Measurements from ENCODE around the gene PARPBP. TPM values are rescaled to one million over a fixed set of nuclear protein-coding genes. Genes with fewer than 3 reads are reported as not detected.
"Not testable (repeated sequence)": the region's sequence is repeated elsewhere in the genome, so short reads cannot be mapped to it uniquely, and the experiment has no call there.

The PARPBP gene
- total RNA-seq, 4 donors from 2014 or later = 0.63 to 2.4 (median 0.83) TPM

GRCh38 chr12:102114212-102114611 lies 5.8 kb upstream of the PARPBP start:
- H3K36me3 ChIP-seq = peaks cover 0 to 52% (median 3%) of the 10 kb centered on the region in 3 donors
- H3K4me3 ChIP-seq = no peak overlapping the region
- no peaks in the 10 kb centered on the region for H3K9me3 ChIP-seq
- DNase-seq (ENCODE audit: low spot score in 2 of 2) = no peak
- H3K4me1 ChIP-seq = peaks cover 0 to 10% (median 3%) of the 10 kb centered on the region in 4 donors
- TF ChIP-seq POLR2A (IDR thresholded peaks at IDR 0.05) = no peak
- TF ChIP-seq EP300 (IDR thresholded peaks at IDR 0.05) = no peak
- TF ChIP-seq, protein P1, sequence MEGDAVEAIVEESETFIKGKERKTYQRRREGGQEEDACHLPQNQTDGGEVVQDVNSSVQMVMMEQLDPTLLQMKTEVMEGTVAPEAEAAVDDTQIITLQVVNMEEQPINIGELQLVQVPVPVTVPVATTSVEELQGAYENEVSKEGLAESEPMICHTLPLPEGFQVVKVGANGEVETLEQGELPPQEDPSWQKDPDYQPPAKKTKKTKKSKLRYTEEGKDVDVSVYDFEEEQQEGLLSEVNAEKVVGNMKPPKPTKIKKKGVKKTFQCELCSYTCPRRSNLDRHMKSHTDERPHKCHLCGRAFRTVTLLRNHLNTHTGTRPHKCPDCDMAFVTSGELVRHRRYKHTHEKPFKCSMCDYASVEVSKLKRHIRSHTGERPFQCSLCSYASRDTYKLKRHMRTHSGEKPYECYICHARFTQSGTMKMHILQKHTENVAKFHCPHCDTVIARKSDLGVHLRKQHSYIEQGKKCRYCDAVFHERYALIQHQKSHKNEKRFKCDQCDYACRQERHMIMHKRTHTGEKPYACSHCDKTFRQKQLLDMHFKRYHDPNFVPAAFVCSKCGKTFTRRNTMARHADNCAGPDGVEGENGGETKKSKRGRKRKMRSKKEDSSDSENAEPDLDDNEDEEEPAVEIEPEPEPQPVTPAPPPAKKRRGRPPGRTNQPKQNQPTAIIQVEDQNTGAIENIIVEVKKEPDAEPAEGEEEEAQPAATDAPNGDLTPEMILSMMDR (IDR thresholded peaks at IDR 0.05) = no peak
- 76 to 80% methylated on average over 2 of the region's 2 CpGs for WGBS, 2 donors
- H3K27me3 ChIP-seq = no peaks in the 10 kb centered on the region
- no peak overlapping the region for H3K27ac ChIP-seq

DNA sequence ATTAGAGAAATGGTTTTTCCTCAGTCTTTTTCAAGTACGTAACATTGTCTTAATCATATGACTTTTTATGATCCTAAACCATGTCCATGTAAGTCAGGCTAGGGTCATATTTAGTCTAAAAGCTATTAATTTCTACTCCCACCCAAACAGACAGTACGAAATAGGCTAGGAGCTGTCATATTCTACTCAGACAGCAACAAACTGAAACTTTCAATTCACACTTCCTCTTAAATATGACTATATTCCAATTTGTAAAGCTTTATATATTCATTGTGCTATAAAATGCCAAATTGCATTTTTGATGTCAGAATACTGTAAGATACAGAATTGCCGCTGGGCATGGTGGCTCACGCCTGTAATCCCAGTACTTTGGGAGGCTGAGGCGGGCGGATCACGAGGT lies 3.6 kb upstream of the PARPBP start:
- Histone ChIP-seq H3K4me1 (peaks cover 0 to 23% (median 7%) of the 10 kb centered on the region in 4 donors), H3K36me3 (peaks cover 0 to 31% (median 3%) of the 10 kb centered on the region in 3 donors), H3K27ac (no peak overlapping the region), H3K9me3 (no peaks in the 10 kb centered on the region), H3K27me3 (no peaks in the 10 kb centered on the region), H3K4me3 (no peak overlapping the region)
- 91 to 95% methylated on average over 7 of the region's 7 CpGs for WGBS, 2 donors
- DNase-seq (ENCODE audit: low spot score in 2 of 2) = no peak
- TF ChIP-seq, protein P1 (IDR thresholded peaks at IDR 0.05) = no peak
- TF ChIP-seq POLR2A (IDR thresholded peaks at IDR 0.05) (no peak), EP300 (IDR thresholded peaks at IDR 0.05) (no peak)

GRCh38 chr12:102118874-102119273 lies 1.1 kb upstream of the PARPBP start:
- peak overlapping the region in 2 of 4 donors; percentile 79 to 91 for H3K27ac ChIP-seq
- H3K4me1 ChIP-seq = peaks cover 0 to 23% (median 7%) of the 10 kb centered on the region in 4 donors
- 60 to 71% methylated on average over 2 of the region's 2 CpGs for WGBS, 2 donors
- no peak for DNase-seq (ENCODE audit: low spot score in 2 of 2)
- TF ChIP-seq EP300 (IDR thresholded peaks at IDR 0.05) (no peak), POLR2A (IDR thresholded peaks at IDR 0.05) (no peak)
- TF ChIP-seq, protein P1 (IDR thresholded peaks at IDR 0.05) = no peak
- H3K9me3 ChIP-seq = no peaks in the 10 kb centered on the region
- peaks cover 0 to 29% (median 3%) of the 10 kb centered on the region in 3 donors for H3K36me3 ChIP-seq
- H3K27me3 ChIP-seq = no peaks in the 10 kb centered on the region
- peak overlapping the region in 2 of 4 donors; percentile 62 to 83 for H3K4me3 ChIP-seq

- H3K36me3 ChIP-seq = peaks cover 0 to 21% (median 3%) of the 10 kb centered on the region in 3 donors
- peak overlapping the region; percentile 62 to 83 (median 80) for H3K4me3 ChIP-seq
- H3K9me3 ChIP-seq = no peaks in the 10 kb centered on the region
- DNase-seq (ENCODE audit: low spot score in 2 of 2) = no peak
- TF ChIP-seq, protein P1 (IDR thresholded peaks at IDR 0.05) = no peak
- no peak for TF ChIP-seq POLR2A (IDR thresholded peaks at IDR 0.05)
- TF ChIP-seq EP300 (IDR thresholded peaks at IDR 0.05) = no peak
- H3K27ac ChIP-seq = no peak overlapping the region
- peaks cover 0 to 23% (median 7%) of the 10 kb centered on the region in 4 donors for H3K4me1 ChIP-seq
- WGBS, 2 donors = 4 to 6% methylated on average over 4 of the region's 4 CpGs
- no peaks in the 10 kb centered on the region for H3K27me3 ChIP-seq
Measured at GRCh38 chr12:102120564-102120873, 536 bp downstream of the PARPBP start.

DNA sequence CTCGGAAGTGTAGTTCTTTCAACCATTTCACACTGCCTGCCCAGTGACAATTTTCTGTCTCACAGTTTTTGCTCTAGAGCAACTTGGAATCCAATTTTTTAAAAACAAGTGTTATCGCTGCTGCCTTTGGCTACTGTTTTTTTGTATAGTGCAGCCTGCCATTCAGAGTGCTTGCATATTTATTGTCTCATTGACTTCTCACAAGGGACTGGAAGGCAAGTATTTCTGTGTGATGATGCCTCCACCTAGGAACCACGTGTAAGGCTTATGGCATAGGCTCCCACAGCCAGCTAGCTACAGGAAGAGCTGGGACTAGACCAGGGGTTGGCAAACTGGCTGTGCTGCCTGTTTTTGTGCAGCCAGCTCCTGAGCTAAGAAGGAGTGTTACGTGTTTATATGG lies 903 bp downstream of the PARPBP start:
- no peaks in the 10 kb centered on the region for H3K9me3 ChIP-seq
- peak overlapping the region in 2 of 4 donors; percentile 81 to 83 for H3K4me3 ChIP-seq
- no peaks in the 10 kb centered on the region for H3K27me3 ChIP-seq
- DNase-seq (ENCODE audit: low spot score in 2 of 2) = no peak
- H3K27ac ChIP-seq = no peak overlapping the region
- TF ChIP-seq EP300 (IDR thresholded peaks at IDR 0.05) (no peak), POLR2A (IDR thresholded peaks at IDR 0.05) (no peak)
- TF ChIP-seq, protein P1 (IDR thresholded peaks at IDR 0.05) = no peak
- H3K4me1 ChIP-seq = peaks cover 0 to 23% (median 7%) of the 10 kb centered on the region in 4 donors
- WGBS, 2 donors = 20 to 31% methylated on average over 4 of the region's 4 CpGs
- H3K36me3 ChIP-seq = peaks cover 0 to 21% (median 3%) of the 10 kb centered on the region in 3 donors

GRCh38 chr12:102121328-102121727 lies 1.3 kb downstream of the PARPBP start:
- H3K9me3 ChIP-seq; H3K4me3 ChIP-seq; DNase-seq (ENCODE audit: low spot score in 2 of 2); H3K27ac ChIP-seq; H3K27me3 ChIP-seq: not testable (repeated sequence)
- H3K4me1 ChIP-seq = peaks cover 0 to 23% (median 7%) of the 10 kb centered on the region in 4 donors
- WGBS, 2 donors = 91 to 93% methylated on average over 2 of the region's 2 CpGs
- peaks cover 0 to 21% (median 3%) of the 10 kb centered on the region in 3 donors for H3K36me3 ChIP-seq

DNA sequence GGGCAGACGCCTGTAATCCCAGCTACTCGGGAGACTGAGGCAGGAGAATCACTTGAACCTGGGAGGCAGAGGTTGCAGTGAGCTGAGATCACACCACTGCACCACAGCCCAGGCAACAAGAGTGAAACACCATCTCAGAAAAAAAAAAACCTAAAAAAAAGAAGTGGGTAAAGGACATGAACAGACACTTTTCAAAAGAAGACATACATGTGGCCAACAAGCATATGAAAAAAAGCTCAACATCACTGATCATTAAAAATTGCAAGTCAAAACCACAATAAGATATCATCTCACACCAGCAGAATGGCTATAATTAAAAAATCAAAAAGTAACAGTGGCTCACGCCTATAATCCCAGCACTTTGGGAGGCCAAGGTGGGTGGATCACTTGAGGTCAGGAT lies 10.7 kb downstream of the PARPBP start:
- H3K4me3 ChIP-seq; H3K36me3 ChIP-seq; H3K27me3 ChIP-seq; H3K4me1 ChIP-seq; DNase-seq (ENCODE audit: low spot score in 2 of 2); H3K9me3 ChIP-seq; H3K27ac ChIP-seq: not testable (repeated sequence)
- WGBS, 2 donors = 98 to 99% methylated on average over 3 of the region's 3 CpGs

DNA sequence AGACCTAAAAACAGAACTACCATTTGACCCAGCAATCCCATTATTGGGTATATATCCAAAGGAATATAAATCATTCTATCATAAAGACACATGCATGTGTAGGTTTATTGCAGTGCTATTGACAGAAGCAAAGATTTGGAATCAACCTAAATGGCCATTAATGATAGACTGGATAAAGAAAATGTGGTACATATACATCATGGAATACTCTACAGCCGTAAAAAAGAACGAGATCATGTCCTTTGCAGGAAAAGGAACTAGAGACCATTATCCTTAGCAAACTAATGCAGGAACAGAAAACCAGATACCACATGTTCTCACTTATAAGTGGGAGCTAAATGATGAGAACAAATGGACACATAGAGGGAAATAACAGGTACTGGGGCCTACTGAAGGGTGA lies 11.5 kb downstream of the PARPBP start:
- H3K27me3 ChIP-seq; H3K36me3 ChIP-seq; H3K4me3 ChIP-seq; H3K4me1 ChIP-seq; H3K9me3 ChIP-seq; DNase-seq (ENCODE audit: low spot score in 2 of 2); H3K27ac ChIP-seq: not testable (repeated sequence)
- WGBS, 2 donors = 91 to 95% methylated on average over 2 of the region's 2 CpGs
